BLaER1 (cell line): ENCODE results near the gene IL4I1.

Experiments used
- H3K27ac ChIP-seq: shearing (Covaris generic); formaldehyde crosslinking; 2 replicates; pipeline ENCODE4 v1.8.1; 2022
- H3K27me3 ChIP-seq: shearing (Covaris generic); formaldehyde crosslinking; 2 replicates; pipeline ENCODE4 v1.8.1; 2022
- H3K36me3 ChIP-seq: shearing (Covaris generic); formaldehyde crosslinking; 2 replicates; pipeline ENCODE4 v1.8.1; 2022
- H3K4me1 ChIP-seq: shearing (Covaris generic); formaldehyde crosslinking; 2 replicates; pipeline ENCODE4 v1.8.1; 2022
- H3K4me2 ChIP-seq: shearing (Covaris generic); formaldehyde crosslinking; 2 replicates; pipeline ENCODE4 v1.8.1; 2022
- H3K4me3 ChIP-seq: shearing (Covaris generic); formaldehyde crosslinking; 2 replicates; pipeline ENCODE4 v1.8.1; 2022
- H3K9ac ChIP-seq: shearing (Covaris generic); formaldehyde crosslinking; 2 replicates; pipeline ENCODE4 v1.8.1; 2022
- H3K9me3 ChIP-seq: shearing (Covaris generic); formaldehyde crosslinking; 2 replicates; pipeline ENCODE4 v1.8.1; 2022
- H4K20me1 ChIP-seq: shearing (Covaris generic); formaldehyde crosslinking; 2 replicates; pipeline ENCODE4 v1.8.1; 2022
- Cebpa-rat ChIP-seq: shearing (Covaris generic); IDR thresholded peaks from 2 replicates; pipeline ENCODE4 v1.8.1; 2022

Gene IL4I1

GRCh38 chr19:49874503-49875157 lies 22.1 kb downstream of the IL4I1 start:
- Histone ChIP-seq H4K20me1 (no peaks in the 10 kb centered on the region; the same call in 1 of the 2 replicates), H3K4me2 (peak overlapping the region; percentile 95), H3K27me3 (no peaks in the 10 kb centered on the region), H3K36me3 (peaks cover 17% of the 10 kb centered on the region), H3K27ac (peak overlapping the region; percentile 97; the same call in 1 of the 2 replicates), H3K9me3 (no peaks in the 10 kb centered on the region), H3K9ac (peak overlapping the region; percentile 96), H3K4me3 (no peak overlapping the region), H3K4me1 (peaks cover 44% of the 10 kb centered on the region)
- TF ChIP-seq Cebpa-rat = no peak

- Histone ChIP-seq H3K4me1 (peaks cover 40% of the 10 kb centered on the region), H4K20me1 (no peaks in the 10 kb centered on the region; the same call in 1 of the 2 replicates), H3K36me3 (peaks cover 17% of the 10 kb centered on the region), H3K4me3 (no peak overlapping the region), H3K9ac (peak overlapping the region; percentile 43; the same call in 1 of the 2 replicates), H3K9me3 (no peaks in the 10 kb centered on the region), H3K27me3 (no peaks in the 10 kb centered on the region), H3K4me2 (no peak overlapping the region), H3K27ac (peak overlapping the region; percentile 18; the same call in 1 of the 2 replicates)
- TF ChIP-seq Cebpa-rat = no peak
Measured at GRCh38 chr19:49873834-49874233, 22.9 kb downstream of the IL4I1 start.

- peak overlapping the region; percentile 43; the same call in 1 of the 2 replicates for H3K9ac ChIP-seq
- peaks cover 40% of the 10 kb centered on the region for H3K4me1 ChIP-seq
Measured at GRCh38 chr19:49873129-49873521, 23.6 kb downstream of the IL4I1 start.

GRCh38 chr19:49872245-49873128 lies 24.2 kb downstream of the IL4I1 start:
- no peak for TF ChIP-seq Cebpa-rat
- H3K36me3 ChIP-seq = peaks cover 17% of the 10 kb centered on the region
- no peak overlapping the region for H3K27ac ChIP-seq
- H3K27me3 ChIP-seq = no peaks in the 10 kb centered on the region
- peaks cover 44% of the 10 kb centered on the region for H3K4me1 ChIP-seq
- no peak overlapping the region; the same call in 1 of the 2 replicates for H3K9ac ChIP-seq
- no peak overlapping the region for H3K4me3 ChIP-seq
- H4K20me1 ChIP-seq = no peaks in the 10 kb centered on the region
- H3K4me2 ChIP-seq = no peak overlapping the region
- H3K9me3 ChIP-seq = no peaks in the 10 kb centered on the region

More at GRCh38 chr19:49873129-49873521, 23.6 kb downstream of the IL4I1 start:
- TF ChIP-seq Cebpa-rat = no peak
- Histone ChIP-seq H3K4me2 (no peak overlapping the region), H3K4me3 (no peak overlapping the region), H3K9me3 (no peaks in the 10 kb centered on the region), H3K27ac (no peak overlapping the region; the same call in 1 of the 2 replicates), H4K20me1 (no peaks in the 10 kb centered on the region), H3K36me3 (peaks cover 17% of the 10 kb centered on the region), H3K27me3 (no peaks in the 10 kb centered on the region)

GRCh38 chr19:49871349-49871985 lies 25.2 kb downstream of the IL4I1 start:
- no peaks in the 10 kb centered on the region for H3K27me3 ChIP-seq
- no peaks in the 10 kb centered on the region for H3K9me3 ChIP-seq
- H3K27ac ChIP-seq = 0 out of 2 replicates have a peak overlapping the region, but pooled peaks have one; percentile 89
- H3K9ac ChIP-seq = no peak overlapping the region
- H3K4me2 ChIP-seq = no peak overlapping the region
- TF ChIP-seq Cebpa-rat = no peak
- peaks cover 17% of the 10 kb centered on the region for H3K36me3 ChIP-seq
- H3K4me1 ChIP-seq = peaks cover 47% of the 10 kb centered on the region
- no peak overlapping the region for H3K4me3 ChIP-seq
- H4K20me1 ChIP-seq = peaks cover 6% of the 10 kb centered on the region

- peaks cover 16% of the 10 kb centered on the region for H4K20me1 ChIP-seq
- peak overlapping the region; percentile 82 for H3K9ac ChIP-seq
- H3K4me3 ChIP-seq = peak overlapping the region; percentile 73
- peak overlapping the region; percentile 89 for H3K27ac ChIP-seq
- no peaks in the 10 kb centered on the region for H3K9me3 ChIP-seq
- peak overlapping the region; percentile 94 for H3K4me2 ChIP-seq
- H3K4me1 ChIP-seq = peaks cover 52% of the 10 kb centered on the region
- H3K27me3 ChIP-seq = no peaks in the 10 kb centered on the region
- no peak for TF ChIP-seq Cebpa-rat
- H3K36me3 ChIP-seq = peaks cover 17% of the 10 kb centered on the region
Measured at GRCh38 chr19:49870309-49870901, 26.3 kb downstream of the IL4I1 start.

- Histone ChIP-seq H3K36me3 (peaks cover 21% of the 10 kb centered on the region), H3K4me1 (peaks cover 52% of the 10 kb centered on the region), H3K4me3 (peak overlapping the region; percentile 73), H3K27me3 (no peaks in the 10 kb centered on the region), H3K4me2 (peak overlapping the region; percentile 96), H3K27ac (peak overlapping the region; percentile 89), H4K20me1 (peaks cover 22% of the 10 kb centered on the region), H3K9me3 (no peaks in the 10 kb centered on the region), H3K9ac (peak overlapping the region; percentile 82)
- TF ChIP-seq Cebpa-rat = no peak
Measured at GRCh38 chr19:49869484-49870308, 27.0 kb downstream of the IL4I1 start.

GRCh38 chr19:49869009-49869483 lies 27.6 kb downstream of the IL4I1 start:
- H3K4me3 ChIP-seq = peak overlapping the region; percentile 73
- H3K27ac ChIP-seq = peak overlapping the region; percentile 72
- H3K27me3 ChIP-seq = no peaks in the 10 kb centered on the region
- H3K9ac ChIP-seq = peak overlapping the region; percentile 64
- no peaks in the 10 kb centered on the region for H3K9me3 ChIP-seq
- H3K4me2 ChIP-seq = peak overlapping the region; percentile 96
- peaks cover 27% of the 10 kb centered on the region for H3K36me3 ChIP-seq
- H4K20me1 ChIP-seq = peaks cover 29% of the 10 kb centered on the region
- peaks cover 51% of the 10 kb centered on the region for H3K4me1 ChIP-seq
- no peak for TF ChIP-seq Cebpa-rat
